ENCODE results near the gene ZSWIM6. TPM values are rescaled to one million over a fixed set of nuclear protein-coding genes. Genes with fewer than 3 reads are reported as not detected.

Gene ZSWIM6
- total RNA-seq, 1 donor, result 6.9 TPM

- TF ChIP-seq, protein P1, sequence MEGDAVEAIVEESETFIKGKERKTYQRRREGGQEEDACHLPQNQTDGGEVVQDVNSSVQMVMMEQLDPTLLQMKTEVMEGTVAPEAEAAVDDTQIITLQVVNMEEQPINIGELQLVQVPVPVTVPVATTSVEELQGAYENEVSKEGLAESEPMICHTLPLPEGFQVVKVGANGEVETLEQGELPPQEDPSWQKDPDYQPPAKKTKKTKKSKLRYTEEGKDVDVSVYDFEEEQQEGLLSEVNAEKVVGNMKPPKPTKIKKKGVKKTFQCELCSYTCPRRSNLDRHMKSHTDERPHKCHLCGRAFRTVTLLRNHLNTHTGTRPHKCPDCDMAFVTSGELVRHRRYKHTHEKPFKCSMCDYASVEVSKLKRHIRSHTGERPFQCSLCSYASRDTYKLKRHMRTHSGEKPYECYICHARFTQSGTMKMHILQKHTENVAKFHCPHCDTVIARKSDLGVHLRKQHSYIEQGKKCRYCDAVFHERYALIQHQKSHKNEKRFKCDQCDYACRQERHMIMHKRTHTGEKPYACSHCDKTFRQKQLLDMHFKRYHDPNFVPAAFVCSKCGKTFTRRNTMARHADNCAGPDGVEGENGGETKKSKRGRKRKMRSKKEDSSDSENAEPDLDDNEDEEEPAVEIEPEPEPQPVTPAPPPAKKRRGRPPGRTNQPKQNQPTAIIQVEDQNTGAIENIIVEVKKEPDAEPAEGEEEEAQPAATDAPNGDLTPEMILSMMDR (IDR thresholded peaks at IDR 0.05; ENCODE audit: insufficient read depth, low read length), result no peak
- no peak for DNase-seq (ENCODE audit: low read depth)
- no peak overlapping the region for H3K4me3 ChIP-seq (ENCODE audit: low read depth, low read length)
Observed at GRCh38 chr5:61479850-61480614, 148.0 kb downstream of the ZSWIM6 start.

GRCh38 chr5:61482980-61483379 lies 150.9 kb downstream of the ZSWIM6 start:
- H3K4me3 ChIP-seq (ENCODE audit: low read depth, low read length), result no peak overlapping the region
- DNase-seq (ENCODE audit: low read depth), result no peak
- TF ChIP-seq, protein P1 (IDR thresholded peaks at IDR 0.05; ENCODE audit: insufficient read depth, low read length), result no peak

- TF ChIP-seq, protein P1 (IDR thresholded peaks at IDR 0.05; ENCODE audit: insufficient read depth, low read length), result no peak
- H3K4me3 ChIP-seq (ENCODE audit: low read depth, low read length), result no peak overlapping the region
- no peak for DNase-seq (ENCODE audit: low read depth)
Observed at GRCh38 chr5:61486476-61486875, 154.4 kb downstream of the ZSWIM6 start.

GRCh38 chr5:61489574-61489973 lies 157.5 kb downstream of the ZSWIM6 start:
- TF ChIP-seq, protein P1 (IDR thresholded peaks at IDR 0.05; ENCODE audit: insufficient read depth, low read length), result no peak
- H3K4me3 ChIP-seq (ENCODE audit: low read depth, low read length), result no peak overlapping the region
- DNase-seq (ENCODE audit: low read depth), result no peak

DNA sequence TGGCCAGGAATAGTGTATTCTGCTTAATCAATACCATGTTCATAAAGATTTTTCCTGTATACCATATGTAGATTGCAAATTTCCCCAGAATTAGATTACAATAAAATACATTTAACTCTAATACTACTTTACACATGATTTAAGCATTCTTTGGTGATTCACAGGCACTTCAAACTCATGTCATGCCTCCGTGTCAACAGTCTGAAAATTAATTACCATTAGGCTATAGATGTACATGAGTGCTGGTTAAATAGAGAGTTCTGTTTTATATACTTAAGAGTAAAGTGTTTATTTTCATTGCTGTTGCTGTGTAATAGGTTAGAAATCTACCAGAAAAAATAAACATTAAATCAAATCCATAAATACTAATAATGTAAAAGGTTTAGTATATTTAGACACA lies 159.8 kb downstream of the ZSWIM6 start:
- DNase-seq (ENCODE audit: low read depth), result no peak
- TF ChIP-seq, protein P1 (IDR thresholded peaks at IDR 0.05; ENCODE audit: insufficient read depth, low read length), result no peak
- H3K4me3 ChIP-seq (ENCODE audit: low read depth, low read length), result no peak overlapping the region

- no peak for DNase-seq (ENCODE audit: low read depth)
- no peak overlapping the region for H3K4me3 ChIP-seq (ENCODE audit: low read depth, low read length)
- TF ChIP-seq, protein P1 (IDR thresholded peaks at IDR 0.05; ENCODE audit: insufficient read depth, low read length), result no peak
Observed at GRCh38 chr5:61493973-61494372, 161.9 kb downstream of the ZSWIM6 start.

DNA sequence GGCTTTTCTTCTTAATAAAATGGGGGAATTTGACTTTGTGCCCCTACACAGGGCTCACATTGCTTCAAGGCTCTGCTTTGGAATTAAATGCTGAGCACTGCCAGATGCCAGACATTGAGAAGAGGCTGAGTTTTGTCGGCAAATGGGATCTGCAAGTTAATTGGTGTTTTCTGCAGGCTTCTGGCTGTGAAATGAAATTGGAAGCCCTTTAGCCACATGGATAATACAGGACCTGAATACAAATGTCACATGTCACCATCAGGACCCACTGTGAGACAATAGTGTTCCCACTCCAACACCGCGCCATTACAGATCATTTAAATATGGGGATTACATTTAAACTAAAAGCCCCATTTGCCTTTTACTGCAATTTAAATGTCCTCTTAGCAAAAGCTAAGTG lies 164.4 kb downstream of the ZSWIM6 start:
- no peak overlapping the region for H3K4me3 ChIP-seq (ENCODE audit: low read depth, low read length)
- DNase-seq (ENCODE audit: low read depth), result no peak
- TF ChIP-seq, protein P1 (IDR thresholded peaks at IDR 0.05; ENCODE audit: insufficient read depth, low read length), result no peak
